GM19023 (cell line): ENCODE measurements around the gene TNS3.
A peak's percentile ranks its signal among the peaks of the same experiment; 100 is the strongest.

Source experiments
- ATAC-seq: cut with Tn5 transposase; IDR thresholded peaks from one replicate; pipeline ENCODE4 v1.9.1; 2021; ENCODE audit warnings: mild to moderate bottlenecking, moderate library complexity; ENCODE audit not compliant: unreplicated experiment

Gene TNS3

DNA sequence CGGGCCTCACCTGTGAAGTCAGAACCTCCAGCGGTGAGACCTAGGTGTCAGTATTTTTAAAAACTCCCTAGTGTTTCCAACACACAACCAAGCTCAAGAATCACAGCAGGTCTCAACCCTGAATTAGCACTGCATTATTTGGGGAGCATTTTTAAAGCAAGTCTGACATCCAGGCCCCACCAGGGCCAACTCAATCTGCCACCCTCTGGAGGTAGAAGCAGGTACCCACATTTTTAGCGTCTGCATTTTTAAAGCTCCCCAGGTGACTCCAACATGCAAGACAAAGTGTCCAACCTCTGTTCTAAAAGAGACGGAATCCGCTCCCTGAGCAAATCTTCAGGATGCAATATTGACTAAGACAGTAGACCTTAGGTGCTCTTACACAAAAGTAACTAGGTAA, 225.7 kb downstream of the TNS3 start:
- no peak for ATAC-seq

DNA sequence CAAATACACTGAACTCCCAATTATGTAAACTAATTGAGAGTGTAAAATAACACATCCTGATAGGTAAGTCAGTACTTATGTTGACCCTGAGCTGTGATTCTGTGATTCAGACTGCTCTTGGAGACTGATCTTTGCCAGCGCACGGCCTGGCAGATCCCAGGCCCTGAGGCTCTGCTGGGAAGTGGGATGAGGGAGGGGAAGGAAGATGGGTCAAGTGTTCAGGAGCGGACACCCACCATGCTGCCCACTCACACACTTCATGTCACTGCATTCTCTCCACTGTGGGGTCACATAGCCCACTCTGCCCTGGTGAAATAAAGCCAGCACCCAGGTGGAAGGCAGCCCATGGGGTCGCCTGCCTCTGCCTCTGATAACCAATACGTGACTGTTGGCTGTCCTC, 226.2 kb downstream of the TNS3 start:
- ATAC-seq, result no peak

DNA sequence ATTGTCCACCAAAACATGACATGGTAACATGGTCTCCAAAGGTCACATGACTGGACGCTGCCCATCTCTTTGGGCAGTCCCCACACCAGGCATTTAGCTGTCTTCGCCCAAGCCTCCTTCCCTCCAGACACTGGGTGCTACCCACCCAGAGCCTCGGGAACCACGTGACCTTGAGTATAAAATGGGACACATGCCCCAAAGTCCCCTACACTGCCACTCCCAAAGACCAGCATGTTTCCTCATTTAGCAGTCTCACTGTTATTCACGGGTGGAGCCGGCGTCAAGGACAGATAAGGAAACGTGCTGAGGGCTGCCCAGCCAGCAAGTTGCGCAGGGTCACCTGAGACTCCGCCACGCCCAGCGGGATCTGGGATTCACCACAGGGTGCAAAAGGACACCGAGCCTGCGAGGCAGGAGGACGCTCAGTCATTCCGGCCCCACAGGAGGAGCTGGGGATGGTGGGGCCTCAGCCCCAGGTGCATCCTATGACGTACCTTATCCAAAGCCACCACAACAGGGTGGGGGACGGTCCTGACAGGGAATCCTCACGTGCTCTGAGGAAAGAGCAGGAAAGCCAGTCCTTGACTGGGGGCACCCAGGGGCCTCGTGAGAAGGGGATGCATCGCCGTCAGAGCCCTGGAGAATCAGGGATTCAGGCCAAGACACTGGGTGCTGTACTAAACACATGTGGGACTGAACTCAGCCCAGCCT, 226.9 kb downstream of the TNS3 start:
- ATAC-seq, result no peak

DNA sequence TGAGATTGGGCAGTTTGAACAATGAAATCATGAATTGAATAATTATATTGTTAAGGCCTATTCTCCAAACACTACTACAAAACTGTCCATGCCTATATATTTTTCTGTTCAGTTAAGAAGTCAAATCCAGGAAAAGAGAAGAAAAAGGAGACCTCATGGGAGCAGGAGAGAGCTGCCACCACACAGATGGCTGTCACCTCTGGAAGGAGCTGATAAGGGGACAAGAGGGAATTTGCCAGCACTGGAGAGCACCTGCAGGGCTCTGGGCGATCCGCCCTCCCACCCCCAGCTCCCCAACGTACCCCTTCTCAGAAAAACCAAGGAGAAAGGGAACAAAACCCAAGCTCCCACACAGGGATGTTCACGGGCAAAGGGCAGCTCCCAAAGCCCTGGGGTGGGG, 227.8 kb downstream of the TNS3 start:
- no peak for ATAC-seq

DNA sequence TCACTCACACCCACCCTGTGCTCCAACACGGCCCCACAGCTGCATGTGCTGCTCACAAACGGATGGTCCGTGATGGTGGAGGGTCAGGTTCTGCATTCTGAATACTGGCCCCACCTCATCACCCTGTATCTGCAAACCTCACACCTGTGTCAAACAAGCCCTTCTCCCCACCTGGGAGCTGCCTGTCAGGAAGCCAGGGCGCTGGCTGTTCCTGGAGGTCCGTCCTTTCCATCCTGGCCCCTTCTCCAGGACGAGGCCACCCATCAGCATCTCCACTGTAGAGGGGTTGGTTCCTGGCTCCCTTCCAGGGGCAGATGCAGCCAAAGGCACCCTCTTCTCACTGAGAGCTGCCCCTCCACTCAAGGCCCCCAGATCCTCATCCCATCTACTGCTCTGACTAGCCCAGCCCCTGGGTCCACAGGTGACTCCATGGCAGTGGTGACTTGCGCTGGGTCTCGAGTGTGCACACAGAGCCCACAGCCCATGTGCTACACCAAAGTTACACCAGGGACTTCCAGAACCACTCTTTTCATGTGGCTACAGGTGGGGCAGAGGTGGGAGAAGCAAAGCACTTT, 229.4 kb downstream of the TNS3 start:
- ATAC-seq, result no peak

DNA sequence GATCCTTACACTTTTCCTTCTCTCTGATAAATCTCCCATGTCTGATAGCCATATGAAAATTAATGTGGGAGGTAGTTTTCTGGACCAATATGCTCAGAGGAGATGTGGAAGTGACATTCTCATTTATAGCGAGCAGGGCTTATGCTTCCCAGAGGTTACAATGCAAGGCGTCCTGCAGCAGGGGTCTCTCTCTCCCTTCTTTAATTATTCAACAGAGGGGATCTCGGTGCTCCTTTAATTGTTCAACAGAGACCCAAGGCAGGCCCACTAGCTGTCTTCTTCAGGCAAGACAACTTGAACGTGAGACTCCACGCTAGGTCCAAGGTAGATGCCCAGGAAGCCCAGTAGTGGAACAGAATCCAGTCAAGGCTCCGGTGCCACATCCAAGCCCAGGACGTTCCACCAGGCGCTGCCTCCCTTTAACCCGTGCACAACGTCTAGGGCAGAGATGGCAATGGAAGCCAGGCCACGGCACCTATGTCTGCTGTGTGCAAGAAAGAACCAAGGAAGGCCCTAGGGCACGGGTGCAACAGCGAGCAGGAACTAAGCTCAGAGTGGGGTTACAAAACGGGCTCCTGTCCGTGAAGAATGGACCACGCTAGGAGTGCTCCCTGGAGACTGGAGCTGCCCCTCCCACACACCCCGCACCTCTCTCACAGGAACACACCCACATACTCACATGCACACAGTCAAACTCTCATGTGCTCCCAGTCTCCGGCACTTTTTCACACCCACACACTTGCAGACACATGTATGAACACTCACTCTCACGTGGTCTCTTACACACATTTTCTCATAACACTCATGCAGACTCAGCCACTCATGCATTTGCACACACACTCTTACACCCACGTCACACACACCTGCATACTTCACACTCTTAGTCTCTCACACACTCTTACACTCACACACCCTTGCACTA, 230.4 kb downstream of the TNS3 start:
- no peak for ATAC-seq

DNA sequence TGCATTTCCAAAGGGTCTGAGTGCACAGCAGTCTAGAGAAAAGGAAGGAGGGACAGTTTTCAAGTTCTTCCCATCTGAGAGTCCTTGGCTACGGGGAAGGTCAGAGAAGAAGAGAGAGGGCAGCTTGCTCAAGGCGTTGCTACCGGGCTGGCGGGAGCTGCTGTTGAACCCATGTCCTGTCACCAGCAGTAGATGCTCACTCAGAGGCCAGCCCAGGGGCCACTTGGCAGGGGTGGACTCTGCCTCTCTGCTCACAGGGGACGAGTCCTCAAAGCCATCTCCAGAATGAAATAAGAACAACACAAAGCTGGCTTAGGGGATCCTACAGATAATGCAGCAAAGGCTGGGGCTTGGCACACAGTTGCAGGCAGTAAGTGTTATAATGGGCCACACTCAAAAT, 231.5 kb downstream of the TNS3 start:
- no peak for ATAC-seq

DNA sequence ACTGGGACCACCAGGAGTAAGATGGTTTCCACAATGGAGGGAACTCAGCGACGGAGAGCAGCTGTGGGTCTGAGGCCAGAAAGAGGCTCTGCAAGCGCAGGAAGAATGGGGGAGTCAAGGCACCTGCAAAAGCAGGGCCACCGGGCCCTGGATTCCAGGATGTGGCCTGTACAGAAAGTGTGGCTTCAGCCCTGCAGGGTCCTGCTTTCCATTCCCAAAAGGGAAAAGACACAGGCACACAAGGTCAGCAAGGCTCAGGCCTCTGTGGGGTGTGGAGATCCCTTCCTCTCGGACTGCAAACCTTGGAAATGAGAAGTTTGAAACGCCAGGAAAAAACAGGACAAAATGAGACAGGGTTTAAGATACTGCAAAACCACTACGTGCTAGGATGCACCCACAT, 232.5 kb downstream of the TNS3 start:
- no peak for ATAC-seq

DNA sequence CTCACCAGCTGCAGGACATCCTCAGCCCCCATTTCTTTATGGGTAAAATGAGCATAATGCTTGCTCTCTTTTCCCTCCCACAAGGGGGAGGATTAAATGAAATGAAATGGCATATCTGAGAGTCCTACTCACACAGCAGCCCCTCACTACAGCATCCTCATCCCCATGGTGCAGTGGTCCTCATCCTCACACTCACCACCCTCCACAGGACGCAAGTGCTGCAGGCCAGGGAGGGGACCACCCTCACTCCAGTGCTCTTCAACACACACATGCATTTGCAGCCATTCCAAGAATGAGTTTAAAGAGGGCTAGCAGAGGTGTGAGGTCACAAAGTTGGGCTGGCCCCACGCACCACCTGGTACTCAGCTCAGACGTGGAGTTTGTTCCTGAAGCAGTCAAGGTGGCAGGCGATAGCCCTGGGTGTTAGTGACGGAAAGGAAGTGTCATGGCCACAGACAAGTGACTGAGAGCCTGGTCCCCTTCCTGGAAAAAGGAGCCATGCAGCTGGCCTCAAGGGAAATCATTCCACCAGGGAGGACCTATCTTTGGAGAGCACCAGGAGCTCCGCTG, 234.0 kb downstream of the TNS3 start:
- ATAC-seq, result no peak

DNA sequence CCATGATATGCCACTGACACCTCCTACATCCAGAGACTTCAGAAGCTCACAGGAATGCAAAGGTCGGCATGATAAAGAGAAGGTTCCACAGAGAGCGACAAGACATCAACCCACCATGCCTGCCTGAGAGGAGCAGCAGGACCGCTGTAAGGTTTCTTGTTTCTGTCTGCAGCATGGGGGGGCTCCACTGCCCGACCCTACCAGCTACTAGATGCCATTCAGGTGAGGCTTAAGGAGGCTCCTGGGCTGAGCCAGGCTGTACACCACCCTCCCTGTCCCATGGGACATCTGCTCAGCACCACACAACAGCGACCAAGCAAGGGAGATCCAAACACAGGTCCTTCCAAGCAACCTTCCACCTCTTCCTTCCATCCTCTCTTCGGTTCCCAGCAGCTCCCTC, 234.6 kb downstream of the TNS3 start:
- ATAC-seq, result no peak

DNA sequence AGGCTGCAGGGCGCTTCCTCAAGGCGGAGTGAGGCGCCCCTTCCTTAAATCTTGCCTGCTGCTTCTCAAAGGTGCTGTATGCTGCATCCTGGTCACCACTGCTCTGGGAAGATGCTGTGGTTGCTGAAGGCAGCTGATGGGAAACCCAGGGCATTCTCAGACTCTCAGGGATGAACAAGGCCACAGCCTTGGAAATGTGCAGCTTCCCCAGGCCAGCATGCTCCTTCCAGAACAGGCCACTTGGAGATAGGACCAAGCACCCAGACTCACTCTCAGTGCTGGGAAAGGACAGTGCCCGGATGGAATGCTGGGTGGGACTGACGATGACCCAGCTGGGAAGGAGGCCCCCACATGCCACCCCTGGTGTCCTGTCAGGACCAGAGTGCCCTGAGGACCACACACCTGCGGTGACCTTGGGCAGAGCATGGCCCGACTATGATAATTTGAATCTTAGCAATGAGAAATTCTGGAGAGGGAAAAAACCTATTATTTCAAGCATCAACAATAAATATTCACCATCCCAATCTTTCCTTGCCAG, 235.5 kb downstream of the TNS3 start:
- no peak for ATAC-seq

DNA sequence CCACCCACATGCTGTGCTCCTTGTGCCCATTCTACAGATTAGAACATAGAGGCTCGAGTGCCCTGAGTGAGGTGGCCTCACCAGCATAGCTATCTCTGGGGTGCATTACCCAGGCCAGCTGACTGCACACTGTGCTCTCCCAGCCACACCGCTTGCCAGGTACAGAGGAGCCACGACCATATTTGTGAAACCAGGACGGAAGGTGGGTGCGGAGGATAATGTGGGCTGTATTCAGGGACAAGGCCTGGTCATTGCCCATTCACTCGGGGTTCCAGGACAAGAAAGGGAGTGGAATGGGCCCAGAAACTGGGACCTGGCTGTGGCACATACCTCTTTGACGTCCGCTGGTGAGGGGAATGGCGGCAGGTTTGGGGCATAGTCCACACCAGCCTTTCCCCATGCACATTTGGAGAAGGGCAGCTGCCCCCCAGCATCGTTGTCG, 236.0 kb downstream of the TNS3 start:
- no peak for ATAC-seq

DNA sequence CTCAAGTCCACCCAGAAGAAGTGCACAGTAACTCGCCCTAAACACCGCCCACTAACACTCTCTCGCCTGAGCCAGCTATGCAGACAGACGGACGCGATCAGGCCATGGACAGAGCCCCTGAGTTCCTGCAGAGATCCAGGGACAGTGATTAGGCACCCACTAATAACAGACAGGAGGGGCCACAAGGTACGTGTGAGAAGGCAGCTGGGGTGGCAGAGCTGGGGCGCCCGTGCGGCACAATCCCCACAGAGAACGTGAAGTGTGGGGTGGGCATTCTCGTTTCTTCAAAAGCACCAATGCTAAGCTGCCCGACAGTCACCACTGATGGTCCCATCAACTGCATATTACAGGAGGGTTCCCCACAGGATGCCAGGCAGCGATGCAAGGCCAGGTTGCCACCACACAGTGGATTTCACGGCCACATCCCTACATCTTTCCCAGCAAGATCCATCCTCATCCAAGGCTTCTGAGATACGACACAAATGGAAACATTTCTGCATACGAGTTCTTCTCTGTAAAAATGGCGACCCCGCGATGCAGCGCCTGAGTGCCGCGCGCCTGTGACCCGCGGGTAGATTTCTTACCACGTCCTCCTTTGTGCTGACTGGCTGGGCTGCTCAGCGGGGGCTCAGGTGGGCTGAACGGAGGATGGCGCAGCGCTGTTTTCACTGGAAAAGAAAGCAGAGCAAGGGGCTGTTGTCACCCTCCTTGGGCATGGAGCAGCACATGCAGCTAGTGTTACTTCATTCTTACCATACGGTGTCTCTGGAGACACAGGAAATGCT, 237.5 kb downstream of the TNS3 start:
- ATAC-seq, result no peak

DNA sequence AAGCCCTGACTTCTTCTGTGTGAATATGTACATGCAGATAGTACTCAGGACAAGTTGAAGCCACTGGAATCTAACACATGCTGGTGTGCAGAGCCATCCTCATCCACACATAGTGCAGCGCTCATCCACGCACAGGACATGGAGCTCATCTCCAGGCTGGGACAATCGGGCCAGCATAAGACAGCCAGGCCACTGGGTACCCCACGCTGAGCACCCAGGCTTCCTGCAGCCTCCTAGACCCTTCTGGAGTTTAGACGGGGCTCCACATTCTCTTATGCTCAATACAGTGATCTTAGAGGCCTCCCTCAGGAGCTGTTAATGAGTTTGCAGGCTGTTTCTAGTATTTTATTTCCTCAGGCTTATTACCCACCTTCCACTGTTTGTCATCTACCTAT, 238.9 kb downstream of the TNS3 start:
- ATAC-seq, result no peak

DNA sequence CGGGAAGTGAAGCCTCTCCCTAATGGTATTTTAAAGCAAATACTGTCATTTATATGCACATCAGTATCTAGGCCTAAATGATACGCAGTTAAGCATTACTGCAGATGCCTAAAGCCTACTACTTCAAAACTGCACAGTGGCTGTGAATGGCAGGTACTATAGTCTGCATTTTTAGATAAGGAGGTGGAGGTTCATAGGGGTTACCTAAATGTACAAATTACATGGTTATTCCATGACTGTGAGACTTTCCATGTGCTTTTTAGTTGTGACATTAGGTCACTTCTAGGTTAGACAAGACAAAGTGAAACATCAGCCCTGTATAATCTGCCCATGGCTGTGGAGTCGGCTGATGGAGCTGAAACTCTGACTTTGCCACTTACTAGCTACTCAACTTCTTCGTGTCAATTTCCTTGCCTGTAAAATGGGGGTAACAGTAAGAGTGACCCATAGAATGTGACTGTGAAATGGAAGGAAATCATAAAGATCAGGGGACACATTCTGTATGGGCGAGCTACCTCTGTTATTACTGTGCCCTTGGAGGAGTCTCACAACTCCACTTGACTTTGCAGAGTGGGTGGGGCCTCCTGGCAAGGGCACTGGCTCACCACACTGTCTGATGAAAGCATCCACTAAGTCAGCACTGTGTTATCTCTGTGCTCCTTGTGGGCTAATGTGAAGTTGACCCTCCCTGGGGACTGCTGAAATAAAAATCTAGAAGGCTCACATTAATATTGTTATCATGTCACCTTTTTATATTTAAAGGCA, 239.4 kb downstream of the TNS3 start:
- no peak for ATAC-seq

DNA sequence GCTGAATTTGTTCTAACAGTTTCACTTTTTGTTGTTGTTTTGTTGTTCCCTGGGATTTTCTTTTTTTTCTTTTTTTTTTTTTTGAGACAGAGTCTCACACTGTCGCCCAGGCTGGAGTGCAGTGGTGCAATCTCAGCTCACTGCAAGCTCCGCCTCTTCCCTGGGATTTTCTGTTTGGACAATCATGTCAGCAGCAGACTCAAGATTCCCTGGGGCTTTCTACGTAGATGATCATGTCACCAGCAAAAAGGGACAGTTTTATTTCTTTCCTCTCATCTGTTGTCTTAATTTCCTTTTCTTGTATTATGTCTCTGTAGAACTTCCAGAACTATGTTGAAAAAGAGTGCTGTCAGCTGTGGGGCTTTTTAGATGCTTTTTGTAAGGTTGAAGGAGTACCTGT, 241.4 kb downstream of the TNS3 start:
- ATAC-seq, result no peak

DNA sequence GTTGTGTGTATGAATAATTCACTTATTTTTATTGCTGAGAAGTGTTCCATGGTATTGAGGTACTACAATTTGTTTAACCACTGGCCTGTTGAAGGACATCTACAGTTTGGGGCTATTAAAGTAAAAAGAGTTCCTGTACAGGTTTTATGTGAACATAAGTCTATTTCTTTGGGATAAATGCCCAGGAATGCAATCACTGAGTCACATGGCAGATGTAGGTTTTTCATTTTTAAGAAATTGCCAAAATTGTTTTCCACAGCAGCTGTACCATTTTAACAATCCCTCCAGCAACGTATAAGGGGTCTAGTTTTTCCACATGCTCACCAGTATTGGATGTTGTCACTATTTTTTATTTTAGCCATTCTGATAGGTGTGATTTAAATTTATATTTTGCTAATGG, 243.9 kb downstream of the TNS3 start:
- no peak for ATAC-seq

DNA sequence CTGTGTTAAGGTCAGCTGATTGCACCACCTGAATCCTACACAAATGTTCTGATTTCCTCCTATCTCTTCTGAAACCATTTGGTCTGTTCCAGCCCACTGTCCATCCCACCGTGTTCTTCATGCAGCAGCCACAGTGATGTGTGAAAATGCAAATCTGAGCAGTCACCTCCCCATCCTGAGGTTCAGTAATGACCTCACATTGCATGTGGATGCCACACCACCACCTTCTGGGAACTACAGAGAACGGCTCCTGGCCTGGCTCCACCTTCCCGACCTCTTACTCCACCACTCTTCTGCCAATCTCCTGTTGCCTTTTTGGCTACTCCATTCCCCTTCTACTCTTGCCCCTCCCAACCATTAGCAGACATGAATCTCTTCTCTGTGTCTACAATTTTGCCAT, 244.4 kb downstream of the TNS3 start:
- ATAC-seq, result peak; percentile 71

DNA sequence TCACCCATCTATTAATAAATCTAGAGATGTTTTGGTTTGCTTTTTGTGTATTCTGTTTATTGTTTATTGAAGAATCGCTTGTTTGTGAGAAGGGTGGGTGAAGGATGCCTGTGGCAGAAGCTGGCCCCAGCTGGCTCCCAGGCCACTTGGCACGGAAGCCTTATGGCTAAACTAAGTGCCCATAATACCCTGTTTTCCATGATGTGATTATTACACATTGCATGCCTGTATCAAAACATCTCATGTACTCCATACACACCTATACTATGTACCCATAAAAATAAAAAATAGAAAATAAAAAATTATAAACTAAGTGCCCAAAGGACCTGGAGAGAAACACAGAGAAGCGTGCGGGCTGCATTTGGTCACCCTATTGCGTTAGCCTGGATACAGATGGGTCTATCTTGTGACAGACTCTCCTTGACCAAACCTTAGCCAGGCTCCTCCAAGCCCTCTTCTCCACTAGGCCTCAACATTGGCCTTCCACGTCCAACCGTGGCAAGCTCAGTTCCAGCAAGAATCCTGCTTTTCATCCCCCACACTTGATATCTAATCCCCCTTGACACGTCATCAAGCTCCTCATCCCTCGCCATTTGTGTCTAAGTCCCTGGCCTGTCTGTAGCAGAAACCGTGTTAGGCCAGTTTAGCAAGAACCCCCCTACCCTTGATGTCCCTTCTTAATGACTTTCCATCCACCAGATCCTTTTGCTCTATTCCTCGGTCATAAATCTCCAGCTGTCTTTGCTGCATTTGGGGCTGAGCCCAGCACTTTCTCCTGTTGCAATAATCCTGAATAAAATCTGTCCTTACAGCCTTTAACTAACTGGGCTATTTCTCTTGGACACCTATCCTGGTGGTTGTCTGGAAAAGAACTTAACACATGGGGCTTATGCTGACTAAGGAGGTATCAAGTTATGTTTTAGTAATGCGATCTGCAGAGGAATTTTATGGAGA, 245.2 kb downstream of the TNS3 start:
- ATAC-seq, result no peak
